ENCODE measurements around the gene BCL2L12. TPM values are rescaled to one million over a fixed set of nuclear protein-coding genes. Genes with fewer than 3 reads are reported as not detected.

The BCL2L12 gene
- total RNA-seq, 1 experiment from 2014 or later: 145 TPM

DNA sequence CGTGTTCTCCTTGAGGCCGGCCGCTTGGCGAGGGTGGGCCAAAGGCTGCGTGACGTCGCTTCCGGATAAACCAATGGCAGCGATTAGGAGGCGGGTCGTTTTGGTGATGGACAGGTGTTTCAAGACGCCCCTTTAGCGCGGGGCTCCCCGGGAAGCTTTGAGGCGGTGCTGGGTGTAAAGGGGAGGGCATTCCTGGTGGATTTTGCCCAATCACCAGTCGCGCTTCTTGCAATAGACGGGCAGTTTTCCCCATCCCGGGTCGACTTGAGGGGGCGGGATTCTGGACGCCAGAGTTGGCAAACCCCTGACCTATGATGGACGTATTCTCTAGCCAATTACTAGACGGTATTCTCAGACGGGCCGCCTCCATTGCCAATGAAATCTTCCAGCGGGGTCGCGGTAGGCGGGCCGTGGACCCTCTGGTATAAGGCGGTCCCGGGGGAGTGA, 11.1 kb downstream of the BCL2L12 start:
- H3K4ac ChIP-seq (ENCODE audit: low read depth, low read length): no peak overlapping the region
- no peaks in the 10 kb centered on the region for H3K27me3 ChIP-seq (ENCODE audit: insufficient read depth, low read length)
- no peaks in the 10 kb centered on the region for H4K20me1 ChIP-seq (ENCODE audit: control insufficient read depth, insufficient read depth, insufficient read length)
- Mint-ChIP-seq H3K4me1 (peaks cover 25 to 40% of the 10 kb centered on the region in 2 experiments), H3K27ac (peak overlapping the region; percentile 100), H3K4me3 (peak overlapping the region; percentile 97 to 98), H3K27me3 (ENCODE audit: low read depth) (peaks cover 2% of the 10 kb centered on the region; the same call in 1 of the 2 replicates), H3K9me3 (no peaks in the 10 kb centered on the region; a peak in 2 of 5 replicates), H3K36me3 (ENCODE audit: insufficient read depth in 1 of 3, low read depth in 3 of 3) (peaks cover 20 to 31% (median 23%) of the 10 kb centered on the region in 3 experiments; a peak in 6 of 7 replicates)
- H2BK20ac ChIP-seq (ENCODE audit: low read depth, low read length, poor library complexity, severe bottlenecking): no peak overlapping the region
- H3K14ac ChIP-seq (ENCODE audit: insufficient read depth, low read length): peak overlapping the region; percentile 93
- H3K4me2 ChIP-seq (ENCODE audit: insufficient read depth, insufficient read length, low read length): peak overlapping the region; percentile 63
- H3K4me1 ChIP-seq (ENCODE audit: insufficient read depth, low read length): peaks cover 6% of the 10 kb centered on the region
- H3K23ac ChIP-seq (ENCODE audit: insufficient read length, low read depth, low read length): no peak overlapping the region
- H3K18ac ChIP-seq (ENCODE audit: insufficient read length, low read depth, low read length): no peak overlapping the region
- peaks cover 1% of the 10 kb centered on the region for H3K79me1 ChIP-seq (ENCODE audit: insufficient read depth, low read depth, low read length, poor library complexity, severe bottlenecking)
- H3K56ac ChIP-seq (ENCODE audit: insufficient read length, low read depth, low read length): no peak overlapping the region
- no peak overlapping the region for H2BK5ac ChIP-seq (ENCODE audit: insufficient read length, low read length)
- H4K91ac ChIP-seq (ENCODE audit: insufficient read length, low read depth, low read length): no peak overlapping the region
- H2AK5ac ChIP-seq (ENCODE audit: insufficient read length, low read length): no peak overlapping the region
- H3K9ac ChIP-seq (ENCODE audit: extremely low read depth, insufficient read length, low read length): no peak overlapping the region
- no CpG with 5 or more reads among the region's 34 CpGs for WGBS (ENCODE audit: extremely low coverage, insufficient read length, low lambda C conversion rate)
- peaks cover 4% of the 10 kb centered on the region for H3K23me2 ChIP-seq (ENCODE audit: insufficient read length, low read depth, low read length, poor library complexity, severe bottlenecking)
- no peak for TF ChIP-seq CTCF (conservative IDR thresholded peaks at IDR 0.05)
- H4K8ac ChIP-seq (replicated peaks; ENCODE audit: insufficient read length, low read depth, low read length): no peak overlapping the region
- H3K27ac ChIP-seq (ENCODE audit: insufficient read length, low read depth, low read length): no peak overlapping the region
- no peak overlapping the region for H2BK12ac ChIP-seq (ENCODE audit: insufficient read length, low read depth, low read length)
- H3T11ph ChIP-seq (ENCODE audit: low read length): no peak overlapping the region
- no peak overlapping the region for H2AFZ ChIP-seq (ENCODE audit: low read length)
- no peak overlapping the region for H2BK120ac ChIP-seq (ENCODE audit: low read depth, low read length, poor library complexity, severe bottlenecking)
- H3K79me2 ChIP-seq (ENCODE audit: insufficient read depth, low read length): peaks cover 22% of the 10 kb centered on the region; the same call in 1 of the 2 replicates
- peak; percentile 100 for DNase-seq
- no peak overlapping the region for H4K5ac ChIP-seq (ENCODE audit: insufficient read length, low read depth, low read length)
- H2BK15ac ChIP-seq (ENCODE audit: low read depth, low read length): no peak overlapping the region
- no peaks in the 10 kb centered on the region for H3K9me3 ChIP-seq (ENCODE audit: control insufficient read depth, low read depth, low read length)
